Karpas-422 (cell line): ENCODE data around the gene PTTG1IP2. TPM values are rescaled to one million over a fixed set of nuclear protein-coding genes. Genes with fewer than 3 reads are reported as not detected.

Source experiments
- DNase-seq: peaks from one replicate; pipeline ENCODE4 v3.0.0-alpha.2; 2015
- H2AFZ ChIP-seq: fragments of 200-600 bp; sonication (generic); 2 replicates; pipeline ENCODE4 v1.6.1; 2014; ENCODE audit warnings: antibody characterized with exemption, low read length, mixed read lengths
- H3K27ac ChIP-seq: fragments of 200-600 bp; sonication (generic); 2 replicates; pipeline ENCODE4 v1.5.1; 2014; ENCODE audit warnings: mild to moderate bottlenecking, low read length, moderate library complexity
- H3K27me3 ChIP-seq: fragments of 200-600 bp; sonication (generic); 2 replicates; pipeline ENCODE4 v1.6.1; 2014; ENCODE audit warnings: low read length, mixed read lengths
- H3K36me3 ChIP-seq: fragments of 200-600 bp; sonication (generic); 2 replicates; pipeline ENCODE4 v1.6.1; 2014; ENCODE audit warnings: low read length, mixed read lengths; ENCODE audit not compliant: insufficient read depth
- H3K4me1 ChIP-seq: fragments of 200-600 bp; sonication (generic); 2 replicates; pipeline ENCODE4 v1.6.1; 2014; ENCODE audit warnings: mild to moderate bottlenecking, low read length, mixed read lengths
- H3K4me2 ChIP-seq: fragments of 200-600 bp; sonication (generic); 2 replicates; pipeline ENCODE4 v1.6.1; 2014; ENCODE audit warnings: low read length, low read depth, mild to moderate bottlenecking; ENCODE audit not compliant: poor library complexity, severe bottlenecking
- H3K4me3 ChIP-seq: fragments of 200-600 bp; sonication (generic); 2 replicates; pipeline ENCODE4 v1.5.1; 2014; ENCODE audit warnings: mild to moderate bottlenecking, antibody characterized with exemption, low read length, mixed read lengths
- H3K79me2 ChIP-seq: fragments of 200-600 bp; sonication (generic); 2 replicates; pipeline ENCODE4 v1.6.1; 2014; ENCODE audit warnings: mild to moderate bottlenecking, low read length, mixed read lengths
- H3K9ac ChIP-seq: fragments of 200-600 bp; sonication (generic); 2 replicates; pipeline ENCODE4 v1.6.0; 2014; ENCODE audit warnings: low read length
- H3K9me2 ChIP-seq: fragments of 200-600 bp; sonication (generic), shearing (Covaris generic); replicated peaks from 2 replicates; pipeline ENCODE4 v1.6.0; 2014; ENCODE audit warnings: mild to moderate bottlenecking, low read length, moderate library complexity; ENCODE audit not compliant: insufficient read depth
- H3K9me3 ChIP-seq: fragments of 300-700, 200-600 bp; sonication (generic); 2 replicates; pipeline ENCODE4 v1.6.1; 2014; ENCODE audit warnings: low read length, mixed read lengths
- H4K20me1 ChIP-seq: fragments of 200-600 bp; sonication (generic); 2 replicates; pipeline ENCODE4 v1.6.1; 2014; ENCODE audit warnings: mild to moderate bottlenecking, antibody characterized with exemption, low read length, low read depth; ENCODE audit not compliant: insufficient read depth
- total RNA-seq: library from RNA; depleted of rRNA; stranded (reverse); fragments of >200 nt; shearing (Covaris generic); gene quantifications from 2 replicates; pipeline ENCODE4 v1.2.3, GENCODE V29; 2014; ENCODE audit warnings: low replicate concordance

Gene PTTG1IP2
- total RNA-seq, 1 experiment from 2014 or later, result not detected

DNA sequence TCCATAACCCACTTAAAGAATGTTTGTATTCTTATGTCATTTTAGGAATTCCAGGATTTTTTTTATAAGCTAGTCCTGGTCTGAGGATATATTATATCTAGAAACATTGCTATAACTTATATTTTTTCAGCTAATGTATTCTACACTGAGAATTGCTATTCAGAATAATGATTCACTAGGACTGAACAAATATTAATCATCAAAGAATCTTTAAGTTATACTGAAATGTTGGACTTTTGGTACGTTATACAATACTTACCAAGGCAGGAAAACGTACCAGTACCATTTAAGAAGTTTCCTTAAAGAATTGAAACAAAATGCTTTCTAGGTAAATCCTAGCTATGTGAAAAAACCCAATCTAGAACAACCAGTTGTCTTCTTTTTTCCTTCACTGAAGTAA lies 18.4 kb downstream of the PTTG1IP2 start:
- no peaks in the 10 kb centered on the region for H3K79me2 ChIP-seq
- H3K4me3 ChIP-seq, result no peak overlapping the region
- H3K9me3 ChIP-seq, result no peaks in the 10 kb centered on the region
- no peaks in the 10 kb centered on the region for H3K4me1 ChIP-seq
- H4K20me1 ChIP-seq, result no peaks in the 10 kb centered on the region
- H3K36me3 ChIP-seq, result no peaks in the 10 kb centered on the region
- no peak overlapping the region for H2AFZ ChIP-seq
- no peak overlapping the region for H3K27ac ChIP-seq
- no peak overlapping the region for H3K4me2 ChIP-seq
- no peak overlapping the region for H3K9ac ChIP-seq
- no peak for DNase-seq
- no peaks in the 10 kb centered on the region; the same call in 1 of the 2 replicates for H3K27me3 ChIP-seq
- H3K9me2 ChIP-seq, result no peaks in the 10 kb centered on the region

- Histone ChIP-seq H3K27ac (no peak overlapping the region), H3K36me3 (no peaks in the 10 kb centered on the region), H3K79me2 (no peaks in the 10 kb centered on the region), H4K20me1 (no peaks in the 10 kb centered on the region), H2AFZ (no peak overlapping the region), H3K9me2 (no peaks in the 10 kb centered on the region), H3K4me1 (no peaks in the 10 kb centered on the region), H3K9me3 (no peaks in the 10 kb centered on the region), H3K27me3 (no peaks in the 10 kb centered on the region; the same call in 1 of the 2 replicates), H3K4me3 (no peak overlapping the region), H3K4me2 (no peak overlapping the region), H3K9ac (no peak overlapping the region)
- no peak for DNase-seq
These were observed 18.8 kb downstream of the PTTG1IP2 start for GRCh38 chr7:90488220-90488619.

- Histone ChIP-seq H3K27me3 (no peaks in the 10 kb centered on the region; the same call in 1 of the 2 replicates), H3K4me1 (no peaks in the 10 kb centered on the region), H3K27ac (no peak overlapping the region), H4K20me1 (no peaks in the 10 kb centered on the region), H3K9ac (no peak overlapping the region), H3K9me3 (no peaks in the 10 kb centered on the region), H3K4me2 (no peak overlapping the region), H3K79me2 (no peaks in the 10 kb centered on the region), H3K4me3 (no peak overlapping the region), H3K36me3 (no peaks in the 10 kb centered on the region), H2AFZ (no peak overlapping the region), H3K9me2 (no peaks in the 10 kb centered on the region)
- no peak for DNase-seq
These were observed 22.8 kb downstream of the PTTG1IP2 start for GRCh38 chr7:90492250-90492649.

- Histone ChIP-seq H3K27me3 (no peaks in the 10 kb centered on the region), H3K27ac (no peak overlapping the region), H3K79me2 (no peaks in the 10 kb centered on the region), H3K4me1 (no peaks in the 10 kb centered on the region), H3K9ac (no peak overlapping the region), H3K9me3 (no peaks in the 10 kb centered on the region), H3K4me2 (no peak overlapping the region), H4K20me1 (no peaks in the 10 kb centered on the region), H3K9me2 (no peaks in the 10 kb centered on the region), H3K36me3 (no peaks in the 10 kb centered on the region), H3K4me3 (no peak overlapping the region), H2AFZ (no peak overlapping the region)
- DNase-seq, result no peak
These were observed 25.8 kb downstream of the PTTG1IP2 start for GRCh38 chr7:90495241-90495640.

- DNase-seq, result no peak
- Histone ChIP-seq H3K4me1 (no peaks in the 10 kb centered on the region), H3K27me3 (no peaks in the 10 kb centered on the region), H3K9ac (no peak overlapping the region), H3K4me3 (no peak overlapping the region), H3K9me3 (no peaks in the 10 kb centered on the region), H3K79me2 (no peaks in the 10 kb centered on the region), H3K4me2 (no peak overlapping the region), H4K20me1 (no peaks in the 10 kb centered on the region), H3K36me3 (no peaks in the 10 kb centered on the region), H3K27ac (no peak overlapping the region), H3K9me2 (no peaks in the 10 kb centered on the region), H2AFZ (no peak overlapping the region)
These were observed 33.1 kb downstream of the PTTG1IP2 start for GRCh38 chr7:90502539-90502938.

- no peaks in the 10 kb centered on the region for H3K36me3 ChIP-seq
- H3K79me2 ChIP-seq, result no peaks in the 10 kb centered on the region
- H3K4me2 ChIP-seq, result no peak overlapping the region
- no peak overlapping the region for H3K9ac ChIP-seq
- H3K27ac ChIP-seq, result no peak overlapping the region
- H3K9me2 ChIP-seq, result no peaks in the 10 kb centered on the region
- no peaks in the 10 kb centered on the region for H3K4me1 ChIP-seq
- no peak overlapping the region for H2AFZ ChIP-seq
- H3K27me3 ChIP-seq, result no peaks in the 10 kb centered on the region
- no peaks in the 10 kb centered on the region for H3K9me3 ChIP-seq
- H3K4me3 ChIP-seq, result no peak overlapping the region
- H4K20me1 ChIP-seq, result no peaks in the 10 kb centered on the region
- DNase-seq, result no peak
These were observed 33.9 kb downstream of the PTTG1IP2 start for GRCh38 chr7:90503367-90503766.

DNA sequence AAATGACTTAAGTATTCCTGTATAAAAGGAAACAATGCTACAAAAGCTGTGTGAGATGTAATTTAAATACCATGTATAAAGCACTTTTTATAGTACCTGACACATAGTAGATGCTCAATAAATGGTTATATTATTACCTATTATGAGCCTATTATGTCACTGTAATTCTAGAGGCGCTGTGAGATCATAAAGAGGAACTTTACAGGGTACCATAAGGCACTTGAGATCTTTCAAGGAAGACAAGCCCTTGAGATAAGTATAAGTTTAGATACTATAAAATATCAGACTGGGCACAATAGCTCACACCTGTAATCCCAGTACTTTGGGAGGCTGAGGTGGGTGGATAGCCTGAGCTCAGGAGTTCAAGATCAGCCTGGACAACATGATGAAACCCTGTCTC lies 38.3 kb downstream of the PTTG1IP2 start:
- no peaks in the 10 kb centered on the region for H3K9me2 ChIP-seq
- H3K36me3 ChIP-seq, result no peaks in the 10 kb centered on the region
- H3K9me3 ChIP-seq, result no peaks in the 10 kb centered on the region
- H3K9ac ChIP-seq, result no peak overlapping the region
- H3K27ac ChIP-seq, result no peak overlapping the region
- no peaks in the 10 kb centered on the region for H3K4me1 ChIP-seq
- H4K20me1 ChIP-seq, result no peaks in the 10 kb centered on the region
- H3K79me2 ChIP-seq, result no peaks in the 10 kb centered on the region
- no peak overlapping the region for H2AFZ ChIP-seq
- no peaks in the 10 kb centered on the region for H3K27me3 ChIP-seq
- no peak overlapping the region for H3K4me3 ChIP-seq
- no peak overlapping the region for H3K4me2 ChIP-seq
- no peak for DNase-seq

DNA sequence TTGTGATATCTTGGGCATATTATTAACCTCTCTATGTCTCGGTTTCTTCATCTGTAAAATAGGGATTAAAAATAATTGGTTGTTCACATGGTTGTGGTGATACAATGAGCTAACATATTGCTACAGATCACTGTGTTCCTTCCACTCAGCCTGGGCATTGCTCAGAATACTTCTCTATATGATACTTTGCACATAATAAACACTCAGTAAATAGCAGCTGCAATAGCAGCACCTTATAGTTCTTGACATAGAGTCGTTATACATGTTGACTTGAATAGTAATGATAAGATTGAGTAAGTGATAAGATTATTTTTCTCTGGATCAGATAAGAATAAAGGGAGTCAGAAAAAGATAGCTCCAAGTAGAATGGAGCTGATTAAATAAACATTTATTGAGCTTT lies 42.3 kb downstream of the PTTG1IP2 start:
- no peak overlapping the region for H2AFZ ChIP-seq
- peaks cover 6% of the 10 kb centered on the region for H3K4me1 ChIP-seq
- no peaks in the 10 kb centered on the region for H3K9me2 ChIP-seq
- DNase-seq, result no peak
- no peaks in the 10 kb centered on the region for H3K36me3 ChIP-seq
- H3K9ac ChIP-seq, result no peak overlapping the region
- H3K79me2 ChIP-seq, result no peaks in the 10 kb centered on the region
- H3K4me3 ChIP-seq, result no peak overlapping the region
- H4K20me1 ChIP-seq, result no peaks in the 10 kb centered on the region
- no peak overlapping the region for H3K4me2 ChIP-seq
- no peaks in the 10 kb centered on the region for H3K9me3 ChIP-seq
- H3K27ac ChIP-seq, result no peak overlapping the region
- H3K27me3 ChIP-seq, result no peaks in the 10 kb centered on the region

DNA sequence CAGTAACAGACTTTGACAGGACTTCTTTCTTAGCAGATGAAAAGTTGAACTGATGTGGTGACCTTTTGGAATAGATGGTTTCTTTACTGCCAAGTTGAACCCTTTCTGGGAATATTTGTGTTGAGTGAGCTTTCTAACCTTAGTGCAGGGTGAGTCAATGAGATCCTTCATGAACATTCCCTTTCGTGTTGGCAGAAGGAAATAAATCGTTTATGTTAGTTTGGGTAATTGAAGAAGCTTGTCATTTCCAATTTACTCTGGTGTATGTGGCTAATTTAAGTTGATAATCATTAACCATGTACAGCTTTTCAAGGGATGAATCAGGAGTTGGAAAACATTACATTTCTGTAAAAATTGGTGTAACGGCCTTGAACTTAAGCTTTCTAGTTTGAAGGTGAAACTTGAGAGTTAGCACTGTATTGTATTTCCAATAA lies 43.4 kb downstream of the PTTG1IP2 start:
- Histone ChIP-seq H3K36me3 (no peaks in the 10 kb centered on the region), H3K27ac (no peak overlapping the region), H3K4me1 (peaks cover 6% of the 10 kb centered on the region), H3K9me2 (no peaks in the 10 kb centered on the region), H3K9me3 (no peaks in the 10 kb centered on the region), H3K27me3 (no peaks in the 10 kb centered on the region), H4K20me1 (no peaks in the 10 kb centered on the region), H3K4me3 (no peak overlapping the region), H3K79me2 (no peaks in the 10 kb centered on the region), H2AFZ (no peak overlapping the region), H3K4me2 (no peak overlapping the region), H3K9ac (no peak overlapping the region)
- DNase-seq, result no peak
